ENCODE measurements around the gene CENPF. TPM values are rescaled to one million over a fixed set of nuclear protein-coding genes. Genes with fewer than 3 reads are reported as not detected.

Gene CENPF
- total RNA-seq, 1 experiment from 2014 or later = 113 TPM

- Histone ChIP-seq H3K79me1 (ENCODE audit: insufficient read depth, low read depth, low read length, poor library complexity, severe bottlenecking) (no peaks in the 10 kb centered on the region), H3K27ac (ENCODE audit: insufficient read length, low read depth, low read length) (no peak overlapping the region)
- no peaks in the 10 kb centered on the region for H3K27me3 Mint-ChIP-seq (ENCODE audit: low read depth)
These were observed 63.7 kb downstream of the CENPF start for GRCh38 chr1:214666674-214667073.

More at GRCh38 chr1:214666674-214667073, 63.7 kb downstream of the CENPF start:
- H4K20me1 ChIP-seq (ENCODE audit: control insufficient read depth, insufficient read depth, insufficient read length) = no peaks in the 10 kb centered on the region
- H2BK120ac ChIP-seq (ENCODE audit: low read depth, low read length, poor library complexity, severe bottlenecking) = no peak overlapping the region
- H3K56ac ChIP-seq (ENCODE audit: insufficient read length, low read depth, low read length) = no peak overlapping the region
- no peaks in the 10 kb centered on the region for H3K27me3 ChIP-seq (ENCODE audit: insufficient read depth, low read length)
- Mint-ChIP-seq H3K4me1 (no peaks in the 10 kb centered on the region), H3K4me3 (no peak overlapping the region), H3K36me3 (ENCODE audit: insufficient read depth in 1 of 3, low read depth in 3 of 3) (peaks cover 54 to 68% (median 60%) of the 10 kb centered on the region in 3 experiments), H3K9me3 (no peaks in the 10 kb centered on the region), H3K27ac (no peak overlapping the region)
- H3K14ac ChIP-seq (ENCODE audit: insufficient read depth, low read length) = no peak overlapping the region
- no peak overlapping the region for H3K23ac ChIP-seq (ENCODE audit: insufficient read length, low read depth, low read length)
- no peak overlapping the region for H3K9ac ChIP-seq (ENCODE audit: extremely low read depth, insufficient read length, low read length)
- no peaks in the 10 kb centered on the region for H3K23me2 ChIP-seq (ENCODE audit: insufficient read length, low read depth, low read length, poor library complexity, severe bottlenecking)
- H3K4me2 ChIP-seq (ENCODE audit: insufficient read depth, insufficient read length, low read length) = no peak overlapping the region
- H3K4ac ChIP-seq (ENCODE audit: low read depth, low read length) = no peak overlapping the region
- no peaks in the 10 kb centered on the region for H3K4me1 ChIP-seq (ENCODE audit: insufficient read depth, low read length)
- no peak overlapping the region for H2BK20ac ChIP-seq (ENCODE audit: low read depth, low read length, poor library complexity, severe bottlenecking)
- no peak overlapping the region for H4K91ac ChIP-seq (ENCODE audit: insufficient read length, low read depth, low read length)
- WGBS (ENCODE audit: extremely low coverage, insufficient read length, low lambda C conversion rate) = no CpG with 5 or more reads among the region's 2 CpGs
- H4K5ac ChIP-seq (ENCODE audit: insufficient read length, low read depth, low read length) = no peak overlapping the region
- H2AK5ac ChIP-seq (ENCODE audit: insufficient read length, low read length) = no peak overlapping the region
- no peak overlapping the region for H2BK15ac ChIP-seq (ENCODE audit: low read depth, low read length)
- no peaks in the 10 kb centered on the region for H3K9me3 ChIP-seq (ENCODE audit: control insufficient read depth, low read depth, low read length)
- no peak for TF ChIP-seq CTCF (conservative IDR thresholded peaks at IDR 0.05)
- H2AFZ ChIP-seq (ENCODE audit: low read length) = no peak overlapping the region
- no peak for DNase-seq
- no peak overlapping the region for H3K18ac ChIP-seq (ENCODE audit: insufficient read length, low read depth, low read length)
- no peak overlapping the region for H2BK12ac ChIP-seq (ENCODE audit: insufficient read length, low read depth, low read length)
- no peaks in the 10 kb centered on the region for H3K79me2 ChIP-seq (ENCODE audit: insufficient read depth, low read length)
- no peak overlapping the region for H4K8ac ChIP-seq (replicated peaks; ENCODE audit: insufficient read length, low read depth, low read length)
- no peak overlapping the region for H2BK5ac ChIP-seq (ENCODE audit: insufficient read length, low read length)
- H3T11ph ChIP-seq (ENCODE audit: low read length) = no peak overlapping the region

Measured in H9 (cell line).